NAMALWA (cell line): ENCODE data around the gene CORO1C.
"Not testable (repeated sequence)": the region's sequence is repeated elsewhere in the genome, so short reads cannot be mapped to it uniquely, and the experiment has no call there.

Experiments used
- DNase-seq: peaks from one replicate; pipeline ENCODE4 v3.0.0-alpha.2; 2015; ENCODE audit warnings: low spot score

CORO1C gene

DNA sequence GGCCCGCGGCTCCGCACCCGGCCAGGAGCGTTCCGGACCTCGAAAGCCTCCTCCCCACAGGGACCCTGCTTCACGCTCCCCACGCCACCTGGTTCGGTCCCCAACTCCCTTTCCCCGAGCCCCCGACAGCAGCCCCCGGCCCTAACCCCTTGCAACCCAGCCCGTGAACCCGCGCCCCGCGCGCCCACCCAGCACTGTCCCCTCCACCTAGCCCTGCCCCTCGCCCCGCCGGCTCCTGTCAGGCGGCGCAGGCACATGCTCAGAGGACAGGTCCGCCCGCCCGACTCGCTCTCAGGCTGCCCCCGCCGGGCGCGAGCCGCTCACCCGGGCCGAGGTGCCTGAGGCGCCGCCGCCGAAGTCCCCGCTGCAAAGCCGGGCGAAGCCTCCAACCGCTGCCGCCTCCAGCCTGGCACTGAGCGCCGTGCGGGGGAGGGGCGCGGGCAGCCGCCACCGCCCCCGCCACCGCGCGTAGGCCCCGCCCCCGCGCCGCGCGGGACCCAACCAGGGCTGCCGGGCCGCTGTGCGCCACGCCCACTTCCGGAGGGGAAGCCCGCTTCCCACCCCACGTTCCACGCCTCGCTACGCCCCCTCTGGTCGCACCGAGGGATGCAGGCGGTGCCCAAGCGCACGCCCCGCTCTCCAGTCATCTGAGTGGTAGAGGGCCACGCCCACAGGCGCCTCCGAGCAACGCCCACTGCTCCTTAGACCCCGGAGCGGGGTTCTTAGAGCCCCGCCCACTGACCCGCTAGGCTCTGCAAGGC is at the start of gene CORO1C:
CORO1C (minus strand) TSS at position 414 of the 761 bp plus-strand sequence. CDS start 30,200 bp downstream, outside the sequence.
- peak; percentile 97 for DNase-seq

DNA sequence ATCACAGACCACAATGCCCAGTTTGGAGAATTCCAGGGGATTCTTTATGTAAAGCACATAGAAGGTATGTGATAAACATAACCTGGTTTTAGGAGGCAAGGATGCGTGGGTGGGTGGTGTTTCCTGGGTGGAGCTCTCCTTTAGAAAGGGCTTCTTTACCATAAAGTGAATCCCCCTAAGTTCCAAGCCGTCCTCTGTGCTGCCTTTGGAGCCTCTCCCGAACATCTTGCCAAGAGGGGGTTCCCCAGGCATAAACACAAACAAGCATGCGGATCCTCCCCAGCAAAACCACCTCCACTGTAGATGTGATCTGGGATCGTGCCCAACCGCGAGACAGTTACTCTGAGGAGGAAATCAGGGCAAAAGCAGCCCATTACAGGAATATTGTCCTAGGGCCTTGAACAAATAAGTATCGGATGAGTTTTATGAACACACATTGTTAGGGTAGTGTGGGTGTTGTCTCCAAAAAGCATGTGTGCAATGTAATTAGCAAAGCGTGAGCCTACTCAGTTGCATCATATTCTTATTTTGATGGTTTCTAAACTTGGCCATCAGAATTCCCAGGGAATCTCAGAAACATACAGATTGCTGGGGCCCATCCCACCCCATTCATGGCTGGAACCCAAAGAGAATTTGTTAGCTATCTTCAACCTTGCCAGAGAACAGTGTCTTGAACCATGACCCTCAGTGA is 48.8 kb upstream of the CORO1C start:
- no peak for DNase-seq

DNA sequence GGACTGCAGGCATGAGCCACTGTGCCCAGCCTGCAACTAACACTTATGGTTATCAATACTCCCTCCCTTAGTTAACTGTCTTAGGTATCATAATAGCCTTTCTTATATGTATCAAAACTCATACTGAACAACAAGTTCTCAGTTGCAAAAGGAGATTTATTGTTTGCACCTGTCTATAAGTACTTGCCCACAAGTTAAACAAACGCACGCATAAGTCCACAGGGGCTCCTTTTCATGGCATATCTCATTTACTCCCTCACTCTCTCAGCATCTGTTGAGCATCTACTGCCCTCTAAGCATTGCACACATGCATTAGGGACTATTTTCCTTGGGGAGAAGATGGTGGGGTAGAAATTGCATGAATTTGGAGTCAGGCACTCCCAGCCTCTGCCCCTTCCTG is 46.7 kb upstream of the CORO1C start:
- no peak for DNase-seq

DNA sequence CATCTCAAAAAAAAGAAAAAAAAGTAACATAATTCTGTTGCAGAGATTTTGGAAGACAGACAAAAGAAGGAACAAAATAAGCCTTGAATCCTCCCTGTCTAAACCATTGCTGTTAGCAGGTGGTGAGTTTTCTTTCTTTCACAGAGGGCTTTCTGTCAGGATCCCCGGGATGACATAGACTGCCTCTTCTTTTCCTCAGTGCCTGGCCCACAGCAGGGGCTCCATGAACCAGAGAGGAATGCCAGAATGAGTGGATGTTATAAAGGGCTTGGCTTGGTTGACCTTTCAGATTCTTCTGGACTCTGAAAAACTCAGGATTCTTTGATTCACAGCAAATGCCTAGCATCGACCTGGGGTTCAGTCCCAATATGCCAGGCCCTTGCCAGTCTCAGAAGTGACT is 45.8 kb upstream of the CORO1C start:
- no peak for DNase-seq

DNA sequence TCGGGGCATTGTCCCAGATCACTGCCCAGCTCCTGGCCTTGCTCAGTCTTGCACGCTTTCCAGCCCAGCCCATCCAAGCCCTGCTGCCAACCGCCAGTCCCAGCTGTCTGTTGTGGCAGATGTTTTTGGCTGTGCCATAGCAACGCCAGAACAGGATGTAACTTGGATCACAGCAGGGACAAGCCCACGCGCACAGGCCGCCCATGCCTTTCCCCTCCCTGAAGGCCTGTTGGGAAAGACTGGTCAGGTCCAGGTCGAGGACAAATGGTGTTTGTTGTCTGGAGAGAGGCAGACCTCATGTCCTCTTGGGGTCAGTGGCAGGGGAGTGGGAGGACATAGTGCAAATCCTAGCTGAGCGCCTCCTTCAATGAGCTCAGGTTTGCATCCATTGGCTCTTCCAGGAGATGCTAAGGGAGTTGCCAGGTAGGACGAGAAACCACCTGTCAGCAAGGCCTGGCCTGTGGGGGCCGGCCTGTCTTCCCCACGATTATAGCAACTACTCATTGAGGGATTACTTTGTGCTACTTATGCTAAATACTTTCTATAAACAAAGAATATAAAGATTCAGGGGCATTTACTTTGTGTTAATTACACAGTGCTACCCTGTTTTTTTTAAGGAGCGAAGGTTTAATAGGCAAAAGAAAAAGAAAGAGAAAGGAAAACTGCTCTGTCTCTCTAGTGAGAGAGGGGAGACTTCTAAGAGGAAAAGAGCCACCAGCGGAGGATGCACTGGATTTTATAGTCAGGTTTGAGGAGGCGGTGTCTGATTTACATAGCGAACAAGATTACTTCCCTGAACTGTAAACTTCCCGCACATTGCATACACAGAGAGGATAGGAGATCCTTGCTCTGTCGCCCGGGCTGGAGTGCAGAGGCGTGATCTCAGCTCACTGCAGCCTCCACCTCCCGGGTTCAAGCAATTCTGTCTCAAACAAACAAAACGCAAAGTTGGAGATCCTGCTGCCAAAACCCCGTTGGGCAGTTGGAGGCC is 42.8 kb upstream of the CORO1C start:
- peak; percentile 36 for DNase-seq

DNA sequence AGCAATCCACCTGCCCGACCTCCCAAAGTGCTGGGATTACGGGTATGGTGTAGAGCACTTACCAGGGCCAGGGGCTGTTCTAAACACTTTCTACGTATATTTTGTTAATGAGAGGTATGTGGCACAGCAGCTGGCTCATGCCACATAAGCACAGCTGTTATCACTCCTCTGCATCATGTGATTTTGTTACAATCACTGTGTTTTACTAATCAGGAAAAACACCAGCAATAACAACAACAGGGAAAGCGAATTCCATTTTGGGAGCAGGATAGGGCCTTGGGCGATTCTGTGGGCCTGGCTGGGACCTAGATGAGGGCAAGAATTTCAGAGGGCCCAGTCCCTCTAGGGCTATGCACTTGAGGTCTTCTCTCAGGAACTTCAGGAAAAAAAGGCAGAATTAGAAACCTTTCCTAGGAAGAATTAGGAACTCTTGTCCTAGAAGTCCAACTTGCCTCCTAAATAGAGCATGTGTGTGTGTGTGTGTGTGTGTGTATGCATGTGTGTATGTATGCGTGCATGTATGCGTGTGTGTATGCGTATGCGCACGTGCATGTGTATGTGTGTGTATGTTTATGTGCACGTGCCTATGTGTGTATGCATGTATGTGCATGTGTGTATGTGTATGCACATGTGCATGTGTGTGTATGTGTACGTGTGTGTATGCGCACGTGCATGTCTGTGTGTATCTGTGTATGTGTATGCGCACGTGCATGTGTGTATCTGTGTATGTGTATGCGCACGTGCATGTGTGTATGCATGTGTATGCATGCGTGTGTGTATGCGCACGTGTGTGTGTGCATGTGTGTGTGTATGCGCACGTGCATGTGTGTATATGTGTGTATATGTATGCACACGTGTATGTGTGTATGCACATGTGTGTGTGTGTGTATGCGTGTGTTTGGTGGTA is 41.8 kb upstream of the CORO1C start:
- DNase-seq: peak; percentile 17

DNA sequence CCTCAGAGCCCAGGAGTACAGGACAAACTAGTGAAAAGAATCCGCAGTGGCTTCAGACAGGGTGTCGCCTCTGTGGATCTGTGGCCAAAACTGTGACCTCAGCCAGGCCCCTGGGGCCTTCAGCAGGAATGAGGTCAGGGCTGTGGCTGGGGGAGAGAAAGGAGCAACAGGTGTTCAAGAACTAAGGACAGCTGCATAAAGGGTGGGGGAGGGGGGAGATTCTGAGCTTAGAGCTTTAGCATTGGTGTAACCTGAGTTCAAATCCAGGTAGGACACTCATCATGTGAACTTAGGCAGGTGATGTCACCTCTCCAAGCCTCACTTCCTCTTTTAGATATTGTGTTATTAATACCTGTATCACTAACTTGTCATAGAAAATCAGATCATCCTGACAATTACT is 40.9 kb upstream of the CORO1C start:
- peak; percentile 70 for DNase-seq

DNA sequence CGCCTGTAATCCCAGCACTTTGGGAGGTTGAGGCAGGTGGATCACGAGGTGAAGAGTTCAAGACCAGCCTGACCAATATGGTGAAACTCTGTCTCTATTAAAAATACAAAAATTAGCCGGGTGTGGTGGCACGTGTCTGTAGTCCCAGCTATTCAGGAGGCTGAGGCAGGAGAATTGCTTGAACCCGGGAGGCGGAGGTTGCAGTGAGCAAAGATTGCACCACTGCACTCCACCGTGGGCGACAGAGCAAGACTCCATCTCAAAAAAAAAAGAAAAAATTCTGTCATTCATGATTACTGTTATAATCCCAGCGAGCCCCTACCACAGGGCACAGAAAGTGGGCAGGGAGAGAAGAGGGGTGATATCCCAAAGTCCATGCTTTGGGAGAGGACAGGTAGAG is 40.5 kb upstream of the CORO1C start:
- DNase-seq: not testable (repeated sequence)

DNA sequence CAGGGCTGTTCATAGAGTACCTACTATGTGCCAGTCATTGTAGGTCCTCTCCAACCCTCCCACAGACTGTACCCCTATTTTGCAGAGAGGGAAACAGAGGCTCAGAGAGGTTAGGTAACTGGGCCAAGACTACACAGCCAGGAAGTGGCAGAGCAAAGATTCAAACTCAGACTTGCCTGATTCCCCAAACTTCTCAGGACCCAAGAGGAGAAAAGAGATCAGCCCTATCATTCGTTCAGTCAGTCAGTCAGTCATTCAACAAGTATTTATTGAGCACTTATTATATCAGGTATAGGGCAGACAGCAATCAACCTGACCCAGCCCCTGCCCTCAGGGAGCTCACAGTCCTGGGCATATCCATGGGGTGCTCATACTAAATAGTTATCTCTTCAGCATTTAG is 39.6 kb upstream of the CORO1C start:
- no peak for DNase-seq

DNA sequence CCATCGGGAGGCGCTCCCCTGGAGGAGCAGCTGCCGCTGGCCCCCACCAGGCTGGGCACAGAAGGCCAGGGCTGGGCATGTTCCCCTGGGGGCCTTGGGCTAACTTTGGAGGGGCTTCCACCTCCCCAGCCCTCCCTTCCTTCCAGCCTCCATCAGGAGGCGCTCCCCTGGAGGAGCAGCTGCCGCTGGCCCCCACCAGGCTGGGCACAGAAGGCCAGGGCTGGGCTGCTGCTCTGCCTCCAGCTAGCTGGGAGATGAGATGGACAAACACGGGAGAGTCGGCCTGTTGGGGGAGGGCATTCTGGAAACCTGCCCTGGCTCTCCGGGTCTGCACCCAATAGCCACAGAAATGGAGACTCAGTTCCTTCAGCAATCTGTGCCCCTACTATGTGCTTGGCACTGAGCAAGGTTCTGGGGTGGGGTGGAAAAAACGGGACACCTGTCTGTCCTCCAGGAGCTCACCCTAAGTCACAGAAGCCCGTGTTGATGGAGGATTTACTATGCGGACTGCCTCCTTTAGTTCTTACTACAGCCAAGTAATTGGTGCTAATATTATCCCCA is 39.0 kb upstream of the CORO1C start:
- no peak for DNase-seq

DNA sequence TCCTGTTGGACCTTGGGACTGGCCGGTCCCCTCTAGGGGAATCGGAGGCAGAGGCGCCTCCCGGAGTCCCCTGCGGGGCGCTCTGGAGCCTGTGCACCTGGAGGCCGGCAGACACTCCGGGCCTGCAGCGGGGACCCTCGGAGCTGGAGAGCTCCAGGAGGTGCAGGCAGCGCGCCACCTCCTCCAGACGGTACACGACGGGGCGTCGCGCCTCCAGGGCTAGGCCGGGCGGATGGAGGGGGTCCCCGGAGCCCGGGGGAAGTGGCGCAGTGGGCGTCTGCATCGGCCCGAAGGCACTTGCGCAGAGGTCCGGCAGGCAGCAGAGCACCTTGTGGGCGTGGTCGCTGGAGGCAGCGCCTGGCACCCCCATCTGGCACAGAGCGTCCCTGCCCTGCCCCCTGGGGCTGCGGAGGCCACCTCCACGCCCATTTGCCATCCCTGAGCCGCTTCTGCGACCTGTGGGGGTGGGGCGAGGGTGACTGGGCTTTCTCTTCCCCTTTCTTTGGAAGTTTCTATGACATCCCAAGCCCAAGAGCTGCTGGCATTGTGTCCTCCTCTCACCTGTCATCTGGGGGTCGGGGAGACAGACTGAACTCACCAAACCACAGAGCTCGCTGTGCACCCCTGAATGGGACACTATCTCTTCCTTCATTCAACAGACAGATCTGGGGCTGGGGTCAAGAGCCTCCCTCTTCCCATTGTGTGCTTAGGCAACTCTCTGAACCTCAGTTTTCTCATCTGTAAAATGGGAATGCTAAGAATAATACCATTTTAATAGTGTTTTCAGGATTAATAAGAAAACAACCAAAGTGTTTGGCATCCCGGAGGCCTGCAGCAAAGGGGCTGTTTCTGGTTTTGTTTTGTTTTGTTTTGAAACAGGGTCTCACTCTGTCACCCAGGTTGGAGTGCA is 37.5 kb upstream of the CORO1C start:
- DNase-seq: no peak

DNA sequence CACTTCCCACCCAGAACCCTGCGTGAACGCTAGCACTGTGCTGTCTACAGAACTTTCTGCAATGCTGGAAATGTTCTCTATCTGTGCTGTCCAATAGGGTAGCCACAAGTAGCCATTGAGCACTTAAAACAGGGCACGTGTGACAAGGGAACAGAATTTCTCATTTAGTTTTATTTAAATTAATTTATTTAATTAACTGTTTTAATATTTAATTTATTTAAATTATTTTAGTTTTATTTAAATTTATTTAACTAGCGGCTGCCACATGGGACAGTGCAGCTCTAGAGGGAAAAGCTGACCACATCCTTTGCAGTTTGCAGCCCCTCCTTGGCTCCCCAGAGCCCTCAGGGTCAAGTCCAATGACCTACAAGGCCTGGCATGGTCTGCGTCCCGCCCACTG is 35.0 kb upstream of the CORO1C start:
- DNase-seq: no peak

DNA sequence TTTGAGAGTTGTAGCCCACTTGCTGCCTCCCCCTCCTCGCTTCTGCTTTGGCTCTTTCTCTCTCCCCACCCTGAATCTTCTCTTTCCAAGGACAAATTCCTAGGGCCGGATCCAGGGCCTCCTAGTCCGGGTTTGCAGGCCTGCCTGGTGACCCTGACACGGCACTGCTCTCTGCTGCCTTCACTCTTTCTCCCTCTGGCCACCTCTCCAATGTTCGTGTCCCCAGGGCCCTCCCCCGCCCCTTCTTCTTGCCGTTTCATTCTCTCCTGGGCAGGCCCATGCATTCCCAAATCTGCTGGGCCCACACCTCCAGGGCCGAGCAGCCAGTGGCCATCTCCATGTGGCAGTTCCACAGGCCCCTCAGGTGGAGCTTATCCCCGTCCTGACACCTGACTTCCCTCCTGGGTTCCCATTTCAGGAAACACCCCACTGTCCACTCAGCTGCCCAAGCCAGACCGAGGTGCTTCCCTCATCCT is 34.0 kb upstream of the CORO1C start:
- no peak for DNase-seq

DNA sequence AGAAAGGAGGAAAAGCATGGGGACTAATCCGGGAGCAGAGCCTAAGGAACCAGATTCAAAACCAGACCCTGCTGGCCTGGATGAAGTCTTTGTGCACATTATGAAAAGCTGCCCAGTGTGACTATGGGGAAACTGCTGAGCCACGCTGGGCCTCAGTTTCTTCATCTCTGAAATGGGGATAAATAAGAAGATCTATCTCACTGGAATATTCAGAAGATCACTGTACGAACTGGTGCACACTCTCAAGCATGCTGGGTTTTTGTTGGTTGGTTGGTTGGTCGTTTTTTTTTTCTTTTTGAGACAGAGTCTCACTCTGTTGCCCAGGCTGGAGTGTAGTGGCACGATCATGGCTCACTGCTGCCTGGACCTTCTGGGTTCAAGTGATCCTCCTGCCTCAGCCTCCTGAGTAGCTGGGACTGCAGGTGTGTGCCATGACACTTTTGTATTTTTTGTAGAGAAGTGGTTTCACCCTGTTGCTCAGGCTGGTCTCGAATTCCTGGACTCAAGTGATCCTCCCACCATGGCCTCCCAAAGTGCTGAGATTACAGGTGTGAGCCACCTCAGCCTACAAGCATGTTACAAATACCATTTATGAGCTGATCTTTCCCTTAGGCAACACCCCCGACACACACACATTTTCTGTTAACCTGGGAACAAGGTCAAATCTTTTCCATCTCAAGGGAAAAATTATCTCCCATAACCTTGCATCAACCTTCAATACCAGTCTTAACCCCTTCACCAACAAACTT is 33.4 kb upstream of the CORO1C start:
- DNase-seq: no peak

DNA sequence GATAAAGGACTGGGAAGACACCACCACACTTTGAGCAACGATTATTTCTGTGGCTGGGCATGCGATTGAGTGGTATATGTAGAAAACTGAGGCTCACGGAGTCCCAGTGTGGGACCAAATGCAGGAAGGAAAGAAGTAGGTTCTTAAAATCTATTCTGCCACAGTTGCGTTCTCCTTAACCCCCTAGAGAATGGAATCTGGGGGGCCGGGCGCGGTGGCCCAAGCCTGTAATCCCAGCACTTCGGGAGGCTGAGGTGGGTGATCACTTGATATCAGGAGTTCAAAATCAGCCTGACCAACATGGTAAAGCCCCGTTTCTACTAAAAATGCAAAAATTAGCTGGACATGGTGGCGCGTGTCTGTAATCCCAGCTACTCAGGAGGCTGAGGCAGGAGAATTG is 29.9 kb upstream of the CORO1C start:
- DNase-seq: no peak

DNA sequence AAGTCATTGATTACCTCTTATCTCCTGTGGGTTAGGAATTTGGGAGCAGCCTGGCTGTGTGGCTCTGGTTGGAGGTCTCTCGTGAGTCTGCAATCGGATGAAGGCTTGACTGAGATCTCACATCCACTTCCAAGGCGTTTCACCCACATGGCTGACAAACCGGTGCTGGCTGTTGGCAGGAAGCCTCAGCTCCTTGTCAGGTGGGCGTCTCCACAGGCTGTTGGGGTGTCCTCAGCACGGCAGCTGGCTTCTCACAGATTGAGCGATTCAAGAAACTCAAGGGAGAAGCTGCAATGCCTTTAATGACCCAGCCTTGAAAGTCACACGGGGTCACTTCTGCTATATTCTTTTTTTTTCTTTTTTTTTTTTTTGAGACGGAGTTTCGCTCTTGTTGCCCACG is 28.6 kb upstream of the CORO1C start:
- DNase-seq: no peak

DNA sequence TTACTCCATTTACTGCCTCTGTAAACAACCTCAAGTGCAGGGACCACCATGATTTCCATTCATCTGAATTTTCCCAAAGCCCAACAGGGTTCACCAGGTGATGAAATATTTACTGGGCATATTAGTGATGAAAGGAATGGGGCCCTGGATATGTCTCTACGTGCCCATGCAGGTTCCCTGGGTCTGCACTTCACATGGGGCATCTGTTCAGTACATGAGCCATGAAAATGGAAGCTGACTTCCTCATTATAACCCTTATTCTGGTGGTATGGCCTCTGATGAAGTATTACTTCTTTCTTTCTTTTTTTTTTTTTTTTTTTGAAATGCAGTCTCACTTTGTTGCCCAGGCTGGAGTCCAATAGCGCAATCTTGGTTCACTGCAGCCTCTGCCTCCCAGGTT is 26.5 kb upstream of the CORO1C start:
- DNase-seq: no peak

DNA sequence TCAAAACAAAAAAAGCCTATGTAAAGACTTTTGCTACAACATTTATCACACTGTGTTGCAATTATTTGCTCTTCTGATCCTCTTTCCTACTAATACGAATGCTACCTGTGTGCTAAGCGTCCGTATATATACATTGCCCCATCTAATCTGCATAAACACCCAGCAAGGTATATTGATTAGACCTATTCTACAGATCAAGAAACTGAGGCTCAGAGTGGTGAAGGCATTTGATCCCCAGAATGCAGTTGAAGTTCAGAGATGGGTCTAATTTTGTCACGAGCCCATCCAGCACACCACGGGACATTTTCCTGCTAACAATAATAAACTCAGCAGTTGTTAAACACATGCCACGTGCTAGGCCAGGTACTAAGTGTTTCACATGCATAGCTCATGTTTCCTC is 25.1 kb upstream of the CORO1C start:
- DNase-seq: no peak

DNA sequence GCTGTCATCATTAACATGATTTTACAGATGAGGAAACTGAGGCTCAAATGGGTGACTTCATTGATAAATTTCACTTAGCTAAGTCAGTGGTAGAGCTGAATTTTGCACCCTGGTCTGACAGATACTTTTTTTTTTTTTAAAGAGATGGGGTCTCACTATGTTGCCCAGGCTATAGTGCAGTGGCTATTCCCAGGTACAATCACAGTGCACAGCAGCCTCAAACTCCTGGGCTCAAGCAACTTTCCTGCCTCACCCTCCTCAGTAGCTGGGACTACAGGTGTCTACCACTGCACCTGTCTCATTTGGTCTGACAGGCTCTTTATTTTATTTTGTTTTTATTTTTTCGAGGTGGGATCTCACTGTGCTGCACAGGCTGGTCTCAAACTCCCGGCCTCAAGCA is 24.2 kb upstream of the CORO1C start:
- DNase-seq: no peak
